Calu3 (cell line): Measurements from ENCODE around the gene SIM2. TPM values are rescaled to one million over a fixed set of nuclear protein-coding genes. Genes with fewer than 3 reads are reported as not detected.
A peak's percentile ranks its signal among the peaks of the same experiment; 100 is the strongest.

Experiments
- BruUV-seq: library from RNA; stranded (reverse); fragments of 400-500 nt; replicated peaks from 2 replicates; lab custom pipeline; 2021; lab: Mats Ljungman, UMichigan
- CTCF ChIA-PET: fragments of 300-600 bp; sonication (Branson Sonifier 250); formaldehyde crosslinking; loops from one replicate; lab custom pipeline; 2022; ENCODE audit warnings: antibody characterized with exemption; lab: Charles Lee
- DNase-seq: peaks from one replicate; pipeline ENCODE4 v3.0.0; 2022
- H3K27ac Mint-ChIP-seq: one replicate; pipeline ENCODE4 v1.8.0; 2022; ENCODE audit warnings: mixed read lengths; ENCODE audit not compliant: unreplicated experiment
- H3K27me3 Mint-ChIP-seq: one replicate; pipeline ENCODE4 v1.8.0; 2022; ENCODE audit warnings: mixed read lengths; ENCODE audit not compliant: unreplicated experiment
- H3K36me3 Mint-ChIP-seq: one replicate; pipeline ENCODE4 v1.8.0; 2022; ENCODE audit warnings: mild to moderate bottlenecking, moderate library complexity, mixed read lengths; ENCODE audit not compliant: insufficient read depth, unreplicated experiment
- H3K4me1 Mint-ChIP-seq: one replicate; pipeline ENCODE4 v1.8.0; 2022; ENCODE audit warnings: mild to moderate bottlenecking, low read depth, mixed read lengths; ENCODE audit not compliant: unreplicated experiment
- H3K4me3 Mint-ChIP-seq: one replicate; pipeline ENCODE4 v1.8.0; 2022; ENCODE audit warnings: mild to moderate bottlenecking, low read depth, moderate library complexity, mixed read lengths; ENCODE audit not compliant: unreplicated experiment
- H3K9me3 Mint-ChIP-seq: one replicate; pipeline ENCODE4 v1.8.0; 2022; ENCODE audit warnings: low read depth, mixed read lengths; ENCODE audit not compliant: unreplicated experiment
- CTCF ChIP-seq: fragments of 200-600 bp; IDR thresholded peaks from one replicate; pipeline ENCODE4 v1.8.0; 2022; ENCODE audit warnings: antibody characterized with exemption; ENCODE audit not compliant: unreplicated experiment
- intact Hi-C: fragments of 100-400 bp; cut with micrococcal nuclease; formaldehyde crosslinking; loops from one replicate; pipeline ENCODE4 v1.10.0; 2022; ENCODE audit not compliant: unreplicated experiment
- total RNA-seq: library from RNA; stranded (reverse); gene quantifications from 2 replicates; pipeline ENCODE4 v1.2.3, GENCODE V29; 2022

SIM2 gene
- total RNA-seq, 1 experiment from 2014 or later = 15.4 TPM

GRCh38 chr21:36700971-36701755 is 2.2 kb downstream of the SIM2 start:
- BruUV-seq = TSS peak; percentile 55
- Mint-ChIP-seq H3K27ac (peak overlapping the region; percentile 72), H3K4me1 (no peaks in the 10 kb centered on the region), H3K27me3 (no peaks in the 10 kb centered on the region), H3K9me3 (no peaks in the 10 kb centered on the region), H3K4me3 (peak overlapping the region; percentile 82), H3K36me3 (peaks cover 38% of the 10 kb centered on the region)
- intact Hi-C loops = loop anchor here (5.0 kb wide), 1 partner anchor 206 kb away; no protein-coding TSS in a partner anchor
- TF ChIP-seq CTCF = no peak
- CTCF ChIA-PET = interaction anchor here (1.9 kb wide), 1 partner anchor 70 kb away, joined by 6 read pairs; no protein-coding TSS in a partner anchor
- DNase-seq = peak; percentile 44

- intact Hi-C loops = loop anchor here (5.0 kb wide), 1 partner anchor 205 kb away; no protein-coding TSS in a partner anchor
- peak overlapping the region; percentile 82 for H3K4me3 Mint-ChIP-seq
- H3K27ac Mint-ChIP-seq = peak overlapping the region; percentile 72
- H3K27me3 Mint-ChIP-seq = no peaks in the 10 kb centered on the region
- BruUV-seq = TSS peak; percentile 10
- H3K36me3 Mint-ChIP-seq = peaks cover 38% of the 10 kb centered on the region
- CTCF ChIA-PET = interaction anchor here (1.9 kb wide), 1 partner anchor 71 kb away, joined by 6 read pairs; no protein-coding TSS in a partner anchor
- TF ChIP-seq CTCF = no peak
- DNase-seq = no peak
- no peaks in the 10 kb centered on the region for H3K9me3 Mint-ChIP-seq
- no peaks in the 10 kb centered on the region for H3K4me1 Mint-ChIP-seq
These were observed 3.1 kb downstream of the SIM2 start for GRCh38 chr21:36701756-36702621.

DNA sequence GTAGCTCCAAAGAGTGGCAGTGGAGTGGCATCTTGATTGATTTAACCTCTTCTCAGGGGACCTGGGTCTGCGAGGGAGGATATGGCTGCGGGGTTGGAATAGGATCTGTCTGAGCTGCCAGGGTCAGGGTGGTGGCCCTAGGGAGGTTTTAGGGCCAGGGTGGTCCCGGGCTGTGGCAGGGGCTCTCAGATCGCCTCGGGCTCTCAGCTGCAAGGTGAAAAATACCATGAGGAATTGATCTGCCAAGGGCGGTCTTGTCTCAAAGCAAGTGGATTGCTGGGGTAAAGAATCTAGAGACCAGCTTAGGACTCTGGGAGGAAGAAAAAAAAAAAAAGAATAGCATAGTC is 3.7 kb downstream of the SIM2 start:
- intact Hi-C loops = loop anchor here (5.0 kb wide), 1 partner anchor 205 kb away; no protein-coding TSS in a partner anchor
- peaks cover 38% of the 10 kb centered on the region for H3K36me3 Mint-ChIP-seq
- DNase-seq = no peak
- no peak overlapping the region for H3K27ac Mint-ChIP-seq
- no peaks in the 10 kb centered on the region for H3K4me1 Mint-ChIP-seq
- TF ChIP-seq CTCF = no peak
- CTCF ChIA-PET = interaction anchor here (1.9 kb wide), 1 partner anchor 72 kb away, joined by 6 read pairs; no protein-coding TSS in a partner anchor
- H3K9me3 Mint-ChIP-seq = no peaks in the 10 kb centered on the region
- no TSS peak for BruUV-seq
- H3K27me3 Mint-ChIP-seq = no peaks in the 10 kb centered on the region
- H3K4me3 Mint-ChIP-seq = peak overlapping the region; percentile 82

GRCh38 chr21:36703123-36703522 is 4.2 kb downstream of the SIM2 start:
- TF ChIP-seq CTCF = no peak
- CTCF ChIA-PET = no interaction called here
- peaks cover 36% of the 10 kb centered on the region for H3K36me3 Mint-ChIP-seq
- H3K9me3 Mint-ChIP-seq = no peaks in the 10 kb centered on the region
- H3K27me3 Mint-ChIP-seq = no peaks in the 10 kb centered on the region
- H3K27ac Mint-ChIP-seq = no peak overlapping the region
- intact Hi-C loops = loop anchor here (5.0 kb wide), 1 partner anchor 204 kb away; no protein-coding TSS in a partner anchor
- no peak for DNase-seq
- no peak overlapping the region for H3K4me3 Mint-ChIP-seq
- H3K4me1 Mint-ChIP-seq = no peaks in the 10 kb centered on the region
- no TSS peak for BruUV-seq
